Neural progenitor cell (in vitro differentiated cells): ENCODE measurements around the gene CCL4L2. TPM values are rescaled to one million over a fixed set of nuclear protein-coding genes. Genes with fewer than 3 reads are reported as not detected.
"Not testable (repeated sequence)": the region's sequence is repeated elsewhere in the genome, so short reads cannot be mapped to it uniquely, and the experiment has no call there.

Source experiments
- DNase-seq: peaks from one replicate; pipeline ENCODE4 v3.0.0-alpha.2; 2016; ENCODE audit warnings: low spot score
- H2AFZ ChIP-seq: fragments of 200-600 bp; sonication (generic); replicated peaks from 2 replicates; pipeline ENCODE4 v1.6.1; 2016; ENCODE audit warnings: antibody characterized with exemption
- H3F3A ChIP-seq: fragments of 200-600 bp; sonication (generic); 2 replicates; pipeline ENCODE4 v1.6.1; 2016; ENCODE audit warnings: antibody characterized with exemption, low read depth
- H3K27ac ChIP-seq: fragments of 200-600 bp; sonication (generic); 2 replicates; pipeline ENCODE4 v1.5.1; 2016; ENCODE audit warnings: mild to moderate bottlenecking
- H3K27me3 ChIP-seq: fragments of 200-600 bp; sonication (generic); 2 replicates; pipeline ENCODE4 v1.6.1; 2016; ENCODE audit warnings: mild to moderate bottlenecking, moderate library complexity
- H3K36me3 ChIP-seq: fragments of 200-600 bp; sonication (generic); 2 replicates; pipeline ENCODE4 v1.5.1; 2016
- H3K4me1 ChIP-seq: fragments of 200-600 bp; sonication (generic); 2 replicates; pipeline ENCODE4 v1.6.1; 2016; ENCODE audit warnings: mixed run types
- H3K4me2 ChIP-seq: fragments of 200-600 bp; sonication (generic); 2 replicates; pipeline ENCODE4 v1.6.1; 2016
- H3K4me3 ChIP-seq: fragments of 200-600 bp; sonication (generic); 2 replicates; pipeline ENCODE4 v1.5.1; 2016
- H3K79me2 ChIP-seq: fragments of 200-600 bp; sonication (generic); 2 replicates; pipeline ENCODE4 v1.6.1; 2016; ENCODE audit warnings: low read depth
- H3K9ac ChIP-seq: fragments of 200-600 bp; sonication (generic); 2 replicates; pipeline ENCODE4 v1.6.1; 2016
- H3K9me3 ChIP-seq: fragments of 200-600 bp; sonication (generic); 2 replicates; pipeline ENCODE4 v1.5.1; 2016; ENCODE audit warnings: low read depth
- H4K20me1 ChIP-seq: fragments of 200-600 bp; sonication (generic); 2 replicates; pipeline ENCODE4 v1.6.1; 2016; ENCODE audit warnings: low read depth
- H3K27ac Mint-ChIP-seq: 3 replicates; pipeline ENCODE4 v1.8.0; 2021; ENCODE audit warnings: mixed read lengths
- H3K27me3 Mint-ChIP-seq: 2 replicates; pipeline ENCODE4 v1.8.0; 2022; ENCODE audit warnings: low read depth, mild to moderate bottlenecking, inconsistent platforms, moderate library complexity, mixed read lengths; ENCODE audit not compliant: insufficient read depth
- H3K36me3 Mint-ChIP-seq: 3 replicates; pipeline ENCODE4 v1.8.0; 2021; ENCODE audit warnings: mixed read lengths
- H3K4me1 Mint-ChIP-seq: 3 replicates; pipeline ENCODE4 v1.8.0; 2021; ENCODE audit warnings: mixed read lengths
- H3K4me3 Mint-ChIP-seq: 3 replicates; pipeline ENCODE4 v1.8.0; 2021; ENCODE audit warnings: mild to moderate bottlenecking, moderate library complexity, mixed read lengths
- H3K9me3 Mint-ChIP-seq: 3 replicates; pipeline ENCODE4 v1.8.0; 2020; ENCODE audit warnings: mixed read lengths
- CTCF ChIP-seq: fragments of 200-600 bp; sonication (generic); IDR thresholded peaks from 2 replicates; pipeline ENCODE4 v1.5.1; 2017; ENCODE audit warnings: antibody characterized with exemption, mild to moderate bottlenecking
- EZH2 ChIP-seq: fragments of 200-600 bp; sonication (generic); IDR thresholded peaks from 2 replicates; pipeline ENCODE4 v1.6.1; 2017; ENCODE audit warnings: antibody characterized with exemption, mild to moderate bottlenecking, moderate library complexity
- EZH2phosphoT487 ChIP-seq: fragments of 200-600 bp; sonication (generic); IDR thresholded peaks from 2 replicates; pipeline ENCODE4 v1.6.1; 2017; ENCODE audit warnings: antibody characterized with exemption
- total RNA-seq: library from RNA; depleted of rRNA; stranded (reverse); fragments of >200 nt; gene quantifications from 2 replicates; pipeline ENCODE4 v1.2.3, GENCODE V29; 2015; ENCODE audit warnings: low replicate concordance

The CCL4L2 gene
- total RNA-seq, 1 donor from 2014 or later = not detected

GRCh38 chr17:36187943-36188665, 22.8 kb upstream of the CCL4L2 start:
- not testable (repeated sequence) for H3K4me1 ChIP-seq, H3K4me3 ChIP-seq, H2AFZ ChIP-seq, H3K9me3 ChIP-seq, H3K4me3 Mint-ChIP-seq, H3K36me3 Mint-ChIP-seq, H3K4me2 ChIP-seq, H3K79me2 ChIP-seq, DNase-seq, H3K36me3 ChIP-seq, H4K20me1 ChIP-seq, H3F3A ChIP-seq, H3K9ac ChIP-seq, H3K27ac ChIP-seq, H3K4me1 Mint-ChIP-seq, H3K9me3 Mint-ChIP-seq, H3K27ac Mint-ChIP-seq
- peaks cover 25% of the 10 kb centered on the region for H3K27me3 Mint-ChIP-seq
- peaks cover 20% of the 10 kb centered on the region for H3K27me3 ChIP-seq

GRCh38 chr17:36188891-36189306, 22.0 kb upstream of the CCL4L2 start:
- Histone ChIP-seq H3K4me1 (no peaks in the 10 kb centered on the region), H3K9ac (no peak overlapping the region), H3K36me3 (no peaks in the 10 kb centered on the region), H3K4me3 (no peak overlapping the region), H3K9me3 (no peaks in the 10 kb centered on the region), H2AFZ (no peak overlapping the region), H4K20me1 (no peaks in the 10 kb centered on the region), H3K79me2 (no peaks in the 10 kb centered on the region), H3K4me2 (no peak overlapping the region), H3K27ac (no peak overlapping the region), H3K27me3 (peaks cover 17% of the 10 kb centered on the region), H3F3A (no peaks in the 10 kb centered on the region)
- Mint-ChIP-seq H3K27ac (no peak overlapping the region), H3K9me3 (no peaks in the 10 kb centered on the region), H3K4me1 (no peaks in the 10 kb centered on the region), H3K27me3 (peaks cover 17% of the 10 kb centered on the region), H3K4me3 (no peak overlapping the region), H3K36me3 (no peaks in the 10 kb centered on the region)
- no peak for DNase-seq
- no peak for TF ChIP-seq EZH2
- no peak for TF ChIP-seq EZH2phosphoT487
- no peak for TF ChIP-seq CTCF

- not testable (repeated sequence) for H3K27ac ChIP-seq, H3K36me3 ChIP-seq, H3K9me3 ChIP-seq, H3K27me3 ChIP-seq, H3K27ac Mint-ChIP-seq, H3K4me3 ChIP-seq, H3K4me2 ChIP-seq, H3K27me3 Mint-ChIP-seq, H3K4me1 Mint-ChIP-seq, H3K9ac ChIP-seq, H3K4me3 Mint-ChIP-seq, DNase-seq, H3K36me3 Mint-ChIP-seq, H3K4me1 ChIP-seq, H2AFZ ChIP-seq, H4K20me1 ChIP-seq, H3K9me3 Mint-ChIP-seq, H3F3A ChIP-seq, H3K79me2 ChIP-seq
These were observed 20.9 kb upstream of the CCL4L2 start for GRCh38 chr17:36189993-36190392.

GRCh38 chr17:36190549-36191330, 20.1 kb upstream of the CCL4L2 start:
- not testable (repeated sequence) for H3K9ac ChIP-seq, H3K4me1 Mint-ChIP-seq, H3K4me1 ChIP-seq, H3K36me3 Mint-ChIP-seq, H3K27ac Mint-ChIP-seq, H3K4me2 ChIP-seq, H2AFZ ChIP-seq, H3K4me3 Mint-ChIP-seq, DNase-seq, H3K9me3 Mint-ChIP-seq, H3K79me2 ChIP-seq, H4K20me1 ChIP-seq, H3F3A ChIP-seq, H3K9me3 ChIP-seq, H3K36me3 ChIP-seq, H3K27ac ChIP-seq, H3K4me3 ChIP-seq
- peaks cover 14% of the 10 kb centered on the region for H3K27me3 ChIP-seq
- peaks cover 14% of the 10 kb centered on the region for H3K27me3 Mint-ChIP-seq
